Liver (tissue), 3 donors: ENCODE data around the gene NFAT5.
"Not testable (repeated sequence)": the region's sequence is repeated elsewhere in the genome, so short reads cannot be mapped to it uniquely, and the experiment has no call there.

Experiments
- JUND ChIP-seq, 2 donors: IDR thresholded peaks; 2 replicates each; pipeline ENCODE4 v1.6.1; 2016; ENCODE audit warnings: antibody characterized with exemption in 2 of 2
- RAD21 ChIP-seq, 2 donors: IDR thresholded peaks; 2 replicates each; pipeline ENCODE4 v1.6.1; 2016; ENCODE audit warnings: antibody characterized with exemption in 2 of 2, mild to moderate bottlenecking in 2 of 2
- SP1 ChIP-seq: IDR thresholded peaks from 2 replicates; pipeline ENCODE4 v1.6.1; 2018; ENCODE audit warnings: antibody characterized with exemption, mild to moderate bottlenecking
- TAF1 ChIP-seq: conservative IDR thresholded peaks from 2 replicates; pipeline ENCODE4 v1.6.1; 2016; ENCODE audit warnings: antibody characterized with exemption, mild to moderate bottlenecking
- YY1 ChIP-seq: IDR thresholded peaks from 2 replicates; pipeline ENCODE4 v1.6.1; 2016; ENCODE audit warnings: antibody characterized with exemption, mild to moderate bottlenecking
- TF ChIP-seq, protein P1 (sequence below): fragments of 150-350 bp; IDR thresholded peaks from 2 replicates; pipeline ENCODE4 v1.5.1; 2017; ENCODE audit warnings: improper control_type of control experiment, low read depth, low read length; ENCODE audit not compliant: missing input control
- TF ChIP-seq, protein P2 (sequence below): IDR thresholded peaks from 2 replicates; pipeline ENCODE4 v1.6.1; 2016; ENCODE audit warnings: antibody characterized with exemption, mild to moderate bottlenecking
- TF ChIP-seq, protein P3 (sequence below): IDR thresholded peaks from 2 replicates; pipeline ENCODE4 v1.6.1; 2016; ENCODE audit warnings: antibody characterized with exemption
- TF ChIP-seq, protein P4 (sequence below): IDR thresholded peaks from 2 replicates; pipeline ENCODE4 v1.6.1; 2016; ENCODE audit warnings: antibody characterized with exemption
- donor health status: healthy.
- donor health status: healthy.

DNA sequence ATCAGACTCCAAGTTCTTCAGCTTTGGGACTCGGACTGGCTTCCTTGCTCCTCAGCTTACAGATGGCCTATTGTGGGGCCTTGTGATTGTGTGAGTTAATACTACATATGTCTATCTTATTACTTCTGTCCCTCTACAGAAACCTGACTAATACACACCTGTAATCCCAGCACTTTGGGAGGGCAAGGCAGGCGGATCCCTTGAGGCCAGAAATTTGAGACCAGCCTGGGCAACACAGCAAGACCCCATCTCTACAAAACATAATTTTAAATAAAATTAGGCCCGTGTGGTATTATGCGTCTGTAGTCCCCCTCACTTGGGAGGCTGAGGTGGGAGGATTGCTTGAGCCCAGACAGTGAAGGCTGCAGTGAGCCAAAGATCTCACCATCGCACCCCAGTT, 165.5 kb downstream of the NFAT5 start:
- TF ChIP-seq, protein P1, sequence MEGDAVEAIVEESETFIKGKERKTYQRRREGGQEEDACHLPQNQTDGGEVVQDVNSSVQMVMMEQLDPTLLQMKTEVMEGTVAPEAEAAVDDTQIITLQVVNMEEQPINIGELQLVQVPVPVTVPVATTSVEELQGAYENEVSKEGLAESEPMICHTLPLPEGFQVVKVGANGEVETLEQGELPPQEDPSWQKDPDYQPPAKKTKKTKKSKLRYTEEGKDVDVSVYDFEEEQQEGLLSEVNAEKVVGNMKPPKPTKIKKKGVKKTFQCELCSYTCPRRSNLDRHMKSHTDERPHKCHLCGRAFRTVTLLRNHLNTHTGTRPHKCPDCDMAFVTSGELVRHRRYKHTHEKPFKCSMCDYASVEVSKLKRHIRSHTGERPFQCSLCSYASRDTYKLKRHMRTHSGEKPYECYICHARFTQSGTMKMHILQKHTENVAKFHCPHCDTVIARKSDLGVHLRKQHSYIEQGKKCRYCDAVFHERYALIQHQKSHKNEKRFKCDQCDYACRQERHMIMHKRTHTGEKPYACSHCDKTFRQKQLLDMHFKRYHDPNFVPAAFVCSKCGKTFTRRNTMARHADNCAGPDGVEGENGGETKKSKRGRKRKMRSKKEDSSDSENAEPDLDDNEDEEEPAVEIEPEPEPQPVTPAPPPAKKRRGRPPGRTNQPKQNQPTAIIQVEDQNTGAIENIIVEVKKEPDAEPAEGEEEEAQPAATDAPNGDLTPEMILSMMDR = not testable (repeated sequence)
- TF ChIP-seq JUND (IDR thresholded peaks at IDR 0.05); SP1; RAD21 (IDR thresholded peaks at IDR 0.05); YY1; TAF1: not testable (repeated sequence)
- TF ChIP-seq, protein P2, sequence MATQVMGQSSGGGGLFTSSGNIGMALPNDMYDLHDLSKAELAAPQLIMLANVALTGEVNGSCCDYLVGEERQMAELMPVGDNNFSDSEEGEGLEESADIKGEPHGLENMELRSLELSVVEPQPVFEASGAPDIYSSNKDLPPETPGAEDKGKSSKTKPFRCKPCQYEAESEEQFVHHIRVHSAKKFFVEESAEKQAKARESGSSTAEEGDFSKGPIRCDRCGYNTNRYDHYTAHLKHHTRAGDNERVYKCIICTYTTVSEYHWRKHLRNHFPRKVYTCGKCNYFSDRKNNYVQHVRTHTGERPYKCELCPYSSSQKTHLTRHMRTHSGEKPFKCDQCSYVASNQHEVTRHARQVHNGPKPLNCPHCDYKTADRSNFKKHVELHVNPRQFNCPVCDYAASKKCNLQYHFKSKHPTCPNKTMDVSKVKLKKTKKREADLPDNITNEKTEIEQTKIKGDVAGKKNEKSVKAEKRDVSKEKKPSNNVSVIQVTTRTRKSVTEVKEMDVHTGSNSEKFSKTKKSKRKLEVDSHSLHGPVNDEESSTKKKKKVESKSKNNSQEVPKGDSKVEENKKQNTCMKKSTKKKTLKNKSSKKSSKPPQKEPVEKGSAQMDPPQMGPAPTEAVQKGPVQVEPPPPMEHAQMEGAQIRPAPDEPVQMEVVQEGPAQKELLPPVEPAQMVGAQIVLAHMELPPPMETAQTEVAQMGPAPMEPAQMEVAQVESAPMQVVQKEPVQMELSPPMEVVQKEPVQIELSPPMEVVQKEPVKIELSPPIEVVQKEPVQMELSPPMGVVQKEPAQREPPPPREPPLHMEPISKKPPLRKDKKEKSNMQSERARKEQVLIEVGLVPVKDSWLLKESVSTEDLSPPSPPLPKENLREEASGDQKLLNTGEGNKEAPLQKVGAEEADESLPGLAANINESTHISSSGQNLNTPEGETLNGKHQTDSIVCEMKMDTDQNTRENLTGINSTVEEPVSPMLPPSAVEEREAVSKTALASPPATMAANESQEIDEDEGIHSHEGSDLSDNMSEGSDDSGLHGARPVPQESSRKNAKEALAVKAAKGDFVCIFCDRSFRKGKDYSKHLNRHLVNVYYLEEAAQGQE = not testable (repeated sequence)
- TF ChIP-seq, protein P3, sequence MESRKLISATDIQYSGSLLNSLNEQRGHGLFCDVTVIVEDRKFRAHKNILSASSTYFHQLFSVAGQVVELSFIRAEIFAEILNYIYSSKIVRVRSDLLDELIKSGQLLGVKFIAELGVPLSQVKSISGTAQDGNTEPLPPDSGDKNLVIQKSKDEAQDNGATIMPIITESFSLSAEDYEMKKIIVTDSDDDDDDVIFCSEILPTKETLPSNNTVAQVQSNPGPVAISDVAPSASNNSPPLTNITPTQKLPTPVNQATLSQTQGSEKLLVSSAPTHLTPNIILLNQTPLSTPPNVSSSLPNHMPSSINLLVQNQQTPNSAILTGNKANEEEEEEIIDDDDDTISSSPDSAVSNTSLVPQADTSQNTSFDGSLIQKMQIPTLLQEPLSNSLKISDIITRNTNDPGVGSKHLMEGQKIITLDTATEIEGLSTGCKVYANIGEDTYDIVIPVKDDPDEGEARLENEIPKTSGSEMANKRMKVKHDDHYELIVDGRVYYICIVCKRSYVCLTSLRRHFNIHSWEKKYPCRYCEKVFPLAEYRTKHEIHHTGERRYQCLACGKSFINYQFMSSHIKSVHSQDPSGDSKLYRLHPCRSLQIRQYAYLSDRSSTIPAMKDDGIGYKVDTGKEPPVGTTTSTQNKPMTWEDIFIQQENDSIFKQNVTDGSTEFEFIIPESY = not testable (repeated sequence)
- TF ChIP-seq, protein P4, sequence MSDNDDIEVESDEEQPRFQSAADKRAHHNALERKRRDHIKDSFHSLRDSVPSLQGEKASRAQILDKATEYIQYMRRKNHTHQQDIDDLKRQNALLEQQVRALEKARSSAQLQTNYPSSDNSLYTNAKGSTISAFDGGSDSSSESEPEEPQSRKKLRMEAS = not testable (repeated sequence)
